GM18870 (cell line): ENCODE measurements around the gene P2RY4.
"Not testable (repeated sequence)": the region's sequence is repeated elsewhere in the genome, so short reads cannot be mapped to it uniquely, and the experiment has no call there.

Experiments
- ATAC-seq: cut with Tn5 transposase; IDR thresholded peaks from one replicate; pipeline ENCODE4 v1.9.1; 2021; ENCODE audit warnings: moderate library complexity; ENCODE audit not compliant: unreplicated experiment

P2RY4 gene

GRCh38 chrX:70244881-70245280, 15.1 kb downstream of the P2RY4 start:
- no peak for ATAC-seq

DNA sequence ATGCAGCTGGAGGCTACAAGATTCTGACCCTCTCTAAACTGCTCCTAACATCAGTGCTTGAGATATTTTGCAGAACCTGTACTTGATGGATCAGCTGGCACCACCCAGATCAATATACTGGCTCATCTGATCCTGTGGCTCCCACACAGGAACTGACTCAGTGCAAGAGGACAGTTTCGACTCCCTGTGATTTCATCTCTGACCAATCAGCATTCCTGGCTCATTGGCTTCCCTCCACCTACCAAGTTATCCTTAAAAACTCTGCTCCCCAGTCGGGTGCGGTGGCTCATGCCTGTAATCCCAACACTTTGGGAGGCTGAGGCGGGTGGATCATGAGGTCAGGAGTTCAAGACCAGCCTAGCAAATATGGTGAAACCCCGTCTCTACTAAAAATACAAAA, 16.4 kb downstream of the P2RY4 start:
- ATAC-seq, result not testable (repeated sequence)

DNA sequence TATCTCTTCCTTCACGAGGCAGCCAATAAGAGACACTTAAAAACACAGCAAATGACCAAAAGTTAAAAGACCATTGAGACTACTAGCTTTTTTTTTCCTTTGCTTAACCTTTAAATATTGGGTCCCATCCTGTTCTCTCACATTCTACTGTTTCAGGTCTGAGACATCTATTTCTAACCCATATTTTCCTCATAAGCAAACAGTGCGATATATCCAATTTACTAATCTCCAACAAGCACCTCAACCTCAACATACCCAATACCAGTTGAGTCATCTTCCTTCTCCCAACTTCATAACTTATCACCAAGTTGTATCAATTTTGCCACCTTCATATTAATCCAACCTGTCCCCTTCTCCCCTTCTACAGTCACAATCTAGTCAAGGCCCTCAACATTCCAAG, 18.5 kb downstream of the P2RY4 start:
- ATAC-seq, result no peak

DNA sequence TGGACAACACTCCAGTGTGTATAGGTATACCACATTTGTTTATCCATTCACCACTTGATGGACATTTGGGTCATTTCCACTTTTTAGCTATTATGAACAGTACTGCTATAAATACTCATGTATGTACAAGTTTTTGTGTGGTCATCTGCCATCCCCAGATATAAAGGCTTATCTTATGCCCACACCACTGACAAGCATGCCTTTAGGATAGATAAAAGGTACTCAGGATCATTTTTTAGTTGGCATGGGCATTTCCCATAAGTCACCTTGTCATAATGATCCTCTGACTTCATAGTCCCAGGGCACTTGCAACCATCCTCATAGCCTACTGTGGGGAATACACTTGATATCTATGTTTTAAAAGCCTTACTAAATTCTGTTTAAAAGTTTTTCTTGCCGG, 19.3 kb downstream of the P2RY4 start:
- ATAC-seq, result no peak

- ATAC-seq, result no peak
Observed at GRCh38 chrX:70234355-70234754, 25.6 kb downstream of the P2RY4 start, which contains the start of gene AWAT1. TSS of gene AWAT1 (plus strand) at chrX:70234655. CDS start at chrX:70234696, 41 bp downstream.

- no peak for ATAC-seq
Observed at GRCh38 chrX:70231666-70232065, 28.3 kb downstream of the P2RY4 start.

- ATAC-seq, result no peak
Observed at GRCh38 chrX:70226687-70227086, 33.3 kb downstream of the P2RY4 start.

GRCh38 chrX:70226048-70226447, 34.0 kb downstream of the P2RY4 start:
- no peak for ATAC-seq

DNA sequence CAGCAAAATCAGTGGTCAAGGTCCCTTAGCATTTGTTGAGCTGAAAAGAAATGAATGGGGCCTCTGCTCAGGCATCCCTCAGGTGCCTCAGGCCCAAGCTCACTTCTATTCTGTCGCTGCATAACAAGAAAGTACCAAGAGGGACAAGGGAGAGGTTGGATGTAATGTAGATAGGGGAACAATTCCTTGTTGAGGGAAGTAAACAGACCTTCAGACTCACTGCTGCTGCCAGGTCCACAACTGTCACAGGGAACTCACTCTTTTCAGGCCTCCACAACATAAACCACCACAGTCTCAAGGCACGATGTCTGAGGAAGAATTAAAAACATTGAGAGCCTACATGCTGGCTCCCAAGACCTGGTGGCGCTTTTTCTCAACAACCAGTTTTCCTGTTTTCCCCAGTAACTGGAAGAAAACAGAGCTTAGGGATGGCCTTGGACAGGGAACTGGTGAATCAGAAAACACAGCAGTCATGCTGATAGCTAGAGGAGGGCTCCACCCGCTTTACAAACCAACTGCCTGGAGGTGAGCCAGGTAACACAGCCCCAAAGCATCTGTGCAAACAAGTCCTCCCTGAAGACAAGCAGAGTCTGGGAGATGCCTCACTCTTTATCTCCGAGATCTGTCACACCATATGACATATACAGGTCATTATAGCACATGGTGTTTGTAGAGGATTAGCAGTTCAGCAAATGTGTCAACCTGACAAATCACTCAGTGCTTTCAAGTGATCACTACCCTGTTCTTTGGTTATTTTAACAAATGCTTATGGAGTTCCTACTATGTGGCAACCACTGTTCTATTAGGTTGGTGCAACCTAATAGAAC, 39.9 kb downstream of the P2RY4 start:
- ATAC-seq, result no peak

DNA sequence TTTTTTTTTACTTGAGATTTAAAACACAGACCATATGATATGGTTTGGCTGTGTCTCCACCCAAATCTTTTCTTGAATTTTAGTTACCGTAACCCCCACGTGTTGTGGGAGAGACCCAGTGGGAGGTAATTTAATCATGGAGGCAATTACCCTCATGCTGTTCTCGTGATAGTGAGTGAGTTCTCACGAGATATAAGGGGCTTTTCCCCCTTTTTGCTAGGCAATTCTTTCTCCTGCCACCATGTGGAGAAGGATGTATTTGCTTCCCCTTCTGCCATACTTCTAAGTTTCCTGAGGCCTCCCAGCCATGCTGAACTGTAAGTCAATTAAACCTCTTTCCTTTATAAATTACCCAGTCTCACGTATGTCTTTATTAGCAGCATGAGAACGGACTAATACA, 50.4 kb downstream of the P2RY4 start:
- ATAC-seq, result not testable (repeated sequence)

GRCh38 chrX:70208479-70208878, 51.5 kb downstream of the P2RY4 start:
- no peak for ATAC-seq
